HG03460 (cell line): Measurements from ENCODE around the gene PRRT2.
A peak's percentile ranks its signal among the peaks of the same experiment; 100 is the strongest.

Experiments
- ATAC-seq: cut with Tn5 transposase; IDR thresholded peaks from one replicate; pipeline ENCODE4 v1.9.1; 2021; ENCODE audit not compliant: unreplicated experiment

The PRRT2 gene

DNA sequence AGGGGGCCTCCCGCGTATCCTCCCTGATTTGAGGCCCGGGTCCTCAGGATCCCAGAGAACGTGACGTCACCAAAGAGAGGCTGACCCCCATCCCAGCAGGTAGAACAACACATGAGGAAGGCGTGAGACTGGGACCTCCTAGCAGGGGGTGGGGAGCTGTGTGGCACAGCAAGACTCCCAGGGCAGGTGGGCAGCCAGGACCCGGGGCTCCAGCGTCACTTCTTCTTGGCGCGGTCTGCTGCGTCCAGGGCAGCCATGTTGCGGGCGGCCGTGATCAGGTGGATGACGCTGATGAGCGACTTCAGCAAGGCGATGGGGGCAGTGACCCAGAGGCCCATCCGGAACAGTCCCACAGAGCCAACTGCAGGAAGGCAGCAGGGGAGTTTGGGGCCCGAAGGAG lies 47.0 kb downstream of the PRRT2 start:
- no peak for ATAC-seq

- no peak for ATAC-seq
These were observed 48.2 kb downstream of the PRRT2 start for GRCh38 chr16:29860218-29860617.

GRCh38 chr16:29862383-29862883 lies 50.4 kb downstream of the PRRT2 start:
- ATAC-seq, result no peak

DNA sequence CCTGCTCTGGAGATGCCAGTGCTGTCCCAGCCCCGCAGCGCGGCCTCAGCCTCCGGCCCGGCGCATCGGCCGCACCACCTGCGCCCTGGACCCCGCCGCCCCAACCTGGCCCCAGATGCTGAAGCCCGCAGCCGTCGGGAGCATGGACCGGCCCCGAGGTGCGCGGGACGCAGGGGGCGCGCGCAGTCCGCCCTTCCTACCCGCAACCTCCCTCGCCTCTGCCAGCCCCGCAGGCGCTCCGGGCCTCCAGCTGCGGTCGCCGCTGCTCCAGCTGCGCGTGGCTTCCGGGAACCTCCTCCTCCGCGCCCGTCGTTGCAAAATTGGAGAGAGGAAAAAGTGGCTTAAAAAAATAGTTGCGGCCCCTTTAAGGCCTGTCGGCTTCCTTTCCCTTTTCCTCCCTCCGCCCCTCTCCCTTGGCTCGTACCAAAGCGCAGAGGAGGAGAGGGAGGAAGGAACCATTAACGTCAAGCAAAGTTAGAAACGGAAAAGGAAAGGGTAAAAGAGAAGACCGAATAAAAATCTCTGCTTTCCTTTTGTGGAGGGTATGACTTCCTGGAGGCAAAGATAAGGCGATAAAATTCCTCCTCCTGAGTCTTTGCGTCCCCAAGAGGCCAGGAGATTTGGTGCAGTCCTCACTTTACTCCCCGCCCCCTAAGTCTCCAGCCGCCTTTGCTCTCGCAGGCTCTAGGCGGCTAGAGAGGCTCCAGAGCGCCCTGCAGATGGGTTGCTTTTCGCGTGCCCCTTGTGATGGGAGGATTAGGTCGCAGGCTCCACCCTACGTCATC lies 51.1 kb downstream of the PRRT2 start, which contains the start of gene CDIPT:
CDIPT (minus strand) TSS at position 343 of the 785 bp plus-strand sequence. CDS start 369 bp downstream, outside the sequence.
- ATAC-seq, result peak; percentile 95

- ATAC-seq, result no peak
These were observed 51.6 kb downstream of the PRRT2 start for GRCh38 chr16:29863669-29863984.

- no peak for ATAC-seq
These were observed 52.2 kb downstream of the PRRT2 start for GRCh38 chr16:29864205-29864604.
